SKM-1 treated with dmso at 0.1 percent for 144 hours (cell line): ENCODE measurements around the gene AKAP12.

Experiments used
- DNase-seq: peaks from one replicate; lab custom pipeline; 2025; ENCODE audit not compliant: unreplicated experiment; lab: John Stamatoyannopoulos, UW

Gene AKAP12

GRCh38 chr6:151239603-151240035, at the start of gene AKAP12:
Gene AKAP12 (plus strand): TSS chr6:151239967. CDS start chr6:151240563, 596 bp downstream.
- no peak for DNase-seq

GRCh38 chr6:151191527-151191926, 48.2 kb upstream of the AKAP12 start:
- no peak for DNase-seq

- DNase-seq: no peak
Observed at GRCh38 chr6:151196555-151196954, 43.2 kb upstream of the AKAP12 start.

- DNase-seq: no peak
Observed at GRCh38 chr6:151197556-151197955, 42.2 kb upstream of the AKAP12 start.

GRCh38 chr6:151199991-151200390, 39.8 kb upstream of the AKAP12 start:
- DNase-seq: no peak

GRCh38 chr6:151205721-151206600, 33.8 kb upstream of the AKAP12 start:
- DNase-seq: peak; percentile 1

GRCh38 chr6:151207674-151208073, 32.1 kb upstream of the AKAP12 start:
- DNase-seq: no peak

- DNase-seq: no peak
Observed at GRCh38 chr6:151209071-151209831, 30.5 kb upstream of the AKAP12 start.

- DNase-seq: no peak
Observed at GRCh38 chr6:151211075-151211474, 28.7 kb upstream of the AKAP12 start.

GRCh38 chr6:151213352-151213751, 26.4 kb upstream of the AKAP12 start:
- no peak for DNase-seq

- DNase-seq: no peak
Observed at GRCh38 chr6:151215999-151216398, 23.8 kb upstream of the AKAP12 start.

- DNase-seq: no peak
Observed at GRCh38 chr6:151216804-151217203, 23.0 kb upstream of the AKAP12 start.

GRCh38 chr6:151219192-151219591, 20.6 kb upstream of the AKAP12 start:
- DNase-seq: no peak

GRCh38 chr6:151224076-151224475, 15.7 kb upstream of the AKAP12 start:
- no peak for DNase-seq

GRCh38 chr6:151225919-151226318, 13.8 kb upstream of the AKAP12 start:
- no peak for DNase-seq

GRCh38 chr6:151228788-151229400, 10.9 kb upstream of the AKAP12 start:
- DNase-seq: no peak

GRCh38 chr6:151229401-151230276, 10.1 kb upstream of the AKAP12 start:
- no peak for DNase-seq

- DNase-seq: no peak
Observed at GRCh38 chr6:151230277-151230577, 9.5 kb upstream of the AKAP12 start.

- no peak for DNase-seq
Observed at GRCh38 chr6:151232899-151233298, 6.9 kb upstream of the AKAP12 start.

GRCh38 chr6:151233731-151234130, 6.0 kb upstream of the AKAP12 start:
- DNase-seq: no peak
